MCF 10A (cell line): ENCODE results near the gene EPHA8. TPM values are rescaled to one million over a fixed set of nuclear protein-coding genes. Genes with fewer than 3 reads are reported as not detected.

Experiments used
- BruUV-seq: library from RNA; stranded (reverse); fragments of 400-500 nt; replicated peaks from 2 replicates; lab custom pipeline; 2021; lab: Mats Ljungman, UMichigan
- CTCF ChIA-PET: fragments of 300-600 bp; sonication (Branson Sonifier 250); formaldehyde crosslinking; extraction: SDS; loops from one replicate; lab custom pipeline; 2021; ENCODE audit warnings: antibody characterized with exemption, inconsistent platforms; lab: Yijun Ruan, JAX
- POLR2A ChIA-PET: fragments of 300-600, 350-650 bp; sonication (Branson Sonifier 250); formaldehyde crosslinking; extraction: SDS; loops from one replicate; lab custom pipeline; 2020; ENCODE audit warnings: antibody characterized with exemption, inconsistent platforms; lab: Yijun Ruan, JAX
- DNase-seq: peaks from one replicate; pipeline ENCODE4 v3.0.0-alpha.2; 2018; ENCODE audit not compliant: unreplicated experiment
- H3K27ac Mint-ChIP-seq: one replicate; pipeline ENCODE4 v1.8.0; 2022; ENCODE audit warnings: mild to moderate bottlenecking, low read depth, mixed read lengths; ENCODE audit not compliant: unreplicated experiment
- H3K27me3 Mint-ChIP-seq: one replicate; pipeline ENCODE4 v1.8.0; 2022; ENCODE audit warnings: mixed read lengths; ENCODE audit not compliant: insufficient read depth, unreplicated experiment
- H3K36me3 Mint-ChIP-seq: one replicate; pipeline ENCODE4 v1.8.0; 2022; ENCODE audit warnings: mild to moderate bottlenecking, moderate library complexity, mixed read lengths; ENCODE audit not compliant: insufficient read depth, unreplicated experiment
- H3K4me1 Mint-ChIP-seq: one replicate; pipeline ENCODE4 v1.8.0; 2022; ENCODE audit warnings: mixed read lengths; ENCODE audit not compliant: insufficient read depth, unreplicated experiment
- H3K4me3 Mint-ChIP-seq: one replicate; pipeline ENCODE4 v1.8.0; 2022; ENCODE audit warnings: mild to moderate bottlenecking, moderate library complexity, mixed read lengths; ENCODE audit not compliant: unreplicated experiment
- H3K9me3 Mint-ChIP-seq: one replicate; pipeline ENCODE4 v1.8.0; 2022; ENCODE audit warnings: mixed read lengths; ENCODE audit not compliant: unreplicated experiment
- intact Hi-C: fragments of 100-400 bp; cut with micrococcal nuclease; formaldehyde crosslinking; loops from 2 replicates; pipeline ENCODE4 v1.14.1; 2022
- total RNA-seq: library from RNA; stranded (reverse); gene quantifications from 2 replicates; pipeline ENCODE4 v1.2.3, GENCODE V29; 2022
- TF ChIP-seq, protein P1 (sequence below): fragments of 200-600 bp; IDR thresholded peaks from one replicate; pipeline ENCODE4 v1.8.0; 2022; ENCODE audit warnings: antibody characterized with exemption, mild to moderate bottlenecking; ENCODE audit not compliant: unreplicated experiment

EPHA8 gene
- total RNA-seq, 1 experiment from 2014 or later = not detected

DNA sequence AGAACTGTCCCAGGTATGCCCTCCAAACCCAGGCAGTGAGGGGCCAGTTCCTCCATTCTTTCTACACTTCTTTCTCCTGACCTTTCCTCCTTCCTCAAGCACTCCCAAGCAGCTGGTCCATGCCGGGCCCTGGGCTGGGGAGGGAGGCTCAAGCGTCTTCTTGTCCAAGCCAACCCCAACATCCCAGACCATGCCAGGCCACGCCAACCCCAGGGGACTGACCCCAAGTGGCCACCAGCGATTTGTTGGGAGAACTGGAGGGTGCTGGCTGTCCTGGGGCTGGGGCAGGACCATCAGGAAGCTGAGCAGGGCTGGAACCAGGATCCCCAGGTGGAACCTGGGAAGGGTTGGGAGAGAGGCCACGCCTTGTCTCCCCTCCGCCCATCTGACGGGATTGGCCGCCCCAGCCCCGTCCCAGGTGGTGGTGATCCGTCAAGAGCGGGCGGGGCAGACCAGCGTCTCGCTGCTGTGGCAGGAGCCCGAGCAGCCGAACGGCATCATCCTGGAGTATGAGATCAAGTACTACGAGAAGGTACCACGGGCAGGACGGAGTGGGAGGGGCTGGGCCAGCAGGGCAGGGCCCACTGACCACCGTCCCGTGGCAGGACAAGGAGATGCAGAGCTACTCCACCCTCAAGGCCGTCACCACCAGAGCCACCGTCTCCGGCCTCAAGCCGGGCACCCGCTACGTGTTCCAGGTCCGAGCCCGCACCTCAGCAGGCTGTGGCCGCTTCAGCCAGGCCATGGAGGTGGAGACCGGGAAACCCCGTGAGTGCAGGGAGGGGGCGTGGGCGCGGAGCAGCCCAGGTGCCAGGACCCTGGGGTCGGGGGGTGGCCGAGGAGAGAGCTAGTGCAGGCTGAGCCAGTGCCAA lies 29.9 kb downstream of the EPHA8 start:
- H3K27me3 Mint-ChIP-seq = peaks cover 52% of the 10 kb centered on the region
- ChIA-PET CTCF (no interaction called here), POLR2A (no interaction called here)
- DNase-seq = no peak
- intact Hi-C loops = no loop called here
- H3K4me3 Mint-ChIP-seq = no peak overlapping the region
- TF ChIP-seq, protein P1, sequence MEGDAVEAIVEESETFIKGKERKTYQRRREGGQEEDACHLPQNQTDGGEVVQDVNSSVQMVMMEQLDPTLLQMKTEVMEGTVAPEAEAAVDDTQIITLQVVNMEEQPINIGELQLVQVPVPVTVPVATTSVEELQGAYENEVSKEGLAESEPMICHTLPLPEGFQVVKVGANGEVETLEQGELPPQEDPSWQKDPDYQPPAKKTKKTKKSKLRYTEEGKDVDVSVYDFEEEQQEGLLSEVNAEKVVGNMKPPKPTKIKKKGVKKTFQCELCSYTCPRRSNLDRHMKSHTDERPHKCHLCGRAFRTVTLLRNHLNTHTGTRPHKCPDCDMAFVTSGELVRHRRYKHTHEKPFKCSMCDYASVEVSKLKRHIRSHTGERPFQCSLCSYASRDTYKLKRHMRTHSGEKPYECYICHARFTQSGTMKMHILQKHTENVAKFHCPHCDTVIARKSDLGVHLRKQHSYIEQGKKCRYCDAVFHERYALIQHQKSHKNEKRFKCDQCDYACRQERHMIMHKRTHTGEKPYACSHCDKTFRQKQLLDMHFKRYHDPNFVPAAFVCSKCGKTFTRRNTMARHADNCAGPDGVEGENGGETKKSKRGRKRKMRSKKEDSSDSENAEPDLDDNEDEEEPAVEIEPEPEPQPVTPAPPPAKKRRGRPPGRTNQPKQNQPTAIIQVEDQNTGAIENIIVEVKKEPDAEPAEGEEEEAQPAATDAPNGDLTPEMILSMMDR = no peak
- no TSS peak for BruUV-seq
- no peaks in the 10 kb centered on the region for H3K4me1 Mint-ChIP-seq
- H3K9me3 Mint-ChIP-seq = no peaks in the 10 kb centered on the region
- H3K27ac Mint-ChIP-seq = no peak overlapping the region
- H3K36me3 Mint-ChIP-seq = no peaks in the 10 kb centered on the region

DNA sequence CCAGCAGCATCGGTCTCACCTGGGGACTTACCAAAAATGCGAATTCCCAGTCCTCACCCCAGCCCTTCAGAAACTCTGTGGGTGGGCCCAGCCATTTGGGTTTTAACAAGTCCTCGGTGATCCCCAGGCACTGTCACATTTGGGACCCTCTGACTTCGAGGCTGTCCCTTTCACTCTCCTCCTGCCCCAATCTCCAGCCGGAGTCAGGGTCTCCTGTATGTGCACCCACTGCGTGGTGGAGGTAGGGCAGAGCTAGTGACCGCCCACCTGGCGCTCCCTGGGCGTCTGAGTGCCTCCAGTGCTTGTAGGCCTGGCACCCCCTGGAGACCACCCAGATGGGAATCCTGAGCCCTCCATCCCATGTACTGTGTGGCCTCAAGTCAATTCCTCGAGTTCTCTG lies 31.1 kb downstream of the EPHA8 start:
- TF ChIP-seq, protein P1 = no peak
- no TSS peak for BruUV-seq
- intact Hi-C loops = no loop called here
- H3K36me3 Mint-ChIP-seq = no peaks in the 10 kb centered on the region
- peaks cover 58% of the 10 kb centered on the region for H3K27me3 Mint-ChIP-seq
- CTCF ChIA-PET = no interaction called here
- no peak for DNase-seq
- H3K4me3 Mint-ChIP-seq = no peak overlapping the region
- no peak overlapping the region for H3K27ac Mint-ChIP-seq
- POLR2A ChIA-PET = no interaction called here
- H3K4me1 Mint-ChIP-seq = no peaks in the 10 kb centered on the region
- no peaks in the 10 kb centered on the region for H3K9me3 Mint-ChIP-seq

DNA sequence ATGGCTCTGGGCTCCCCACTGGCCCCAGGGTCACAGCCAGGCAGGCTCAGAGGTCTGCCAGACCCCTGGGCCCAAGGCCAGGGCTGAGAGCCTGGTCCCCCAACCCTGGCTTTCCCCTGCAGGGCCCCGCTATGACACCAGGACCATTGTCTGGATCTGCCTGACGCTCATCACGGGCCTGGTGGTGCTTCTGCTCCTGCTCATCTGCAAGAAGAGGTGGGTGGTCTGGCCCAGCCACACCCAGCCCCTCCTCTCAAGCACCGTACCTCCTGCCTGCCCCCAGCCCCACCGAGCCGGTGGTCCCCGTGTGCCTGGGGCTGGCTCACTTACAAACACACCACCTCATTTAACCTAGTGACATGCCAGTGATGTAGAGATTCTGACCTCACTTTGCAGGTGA lies 31.8 kb downstream of the EPHA8 start:
- Mint-ChIP-seq H3K27ac (no peak overlapping the region), H3K4me3 (no peak overlapping the region), H3K4me1 (no peaks in the 10 kb centered on the region), H3K9me3 (no peaks in the 10 kb centered on the region), H3K27me3 (peaks cover 60% of the 10 kb centered on the region), H3K36me3 (no peaks in the 10 kb centered on the region)
- no peak for DNase-seq
- no TSS peak for BruUV-seq
- ChIA-PET POLR2A (no interaction called here), CTCF (no interaction called here)
- TF ChIP-seq, protein P1 = no peak
- intact Hi-C loops = no loop called here

DNA sequence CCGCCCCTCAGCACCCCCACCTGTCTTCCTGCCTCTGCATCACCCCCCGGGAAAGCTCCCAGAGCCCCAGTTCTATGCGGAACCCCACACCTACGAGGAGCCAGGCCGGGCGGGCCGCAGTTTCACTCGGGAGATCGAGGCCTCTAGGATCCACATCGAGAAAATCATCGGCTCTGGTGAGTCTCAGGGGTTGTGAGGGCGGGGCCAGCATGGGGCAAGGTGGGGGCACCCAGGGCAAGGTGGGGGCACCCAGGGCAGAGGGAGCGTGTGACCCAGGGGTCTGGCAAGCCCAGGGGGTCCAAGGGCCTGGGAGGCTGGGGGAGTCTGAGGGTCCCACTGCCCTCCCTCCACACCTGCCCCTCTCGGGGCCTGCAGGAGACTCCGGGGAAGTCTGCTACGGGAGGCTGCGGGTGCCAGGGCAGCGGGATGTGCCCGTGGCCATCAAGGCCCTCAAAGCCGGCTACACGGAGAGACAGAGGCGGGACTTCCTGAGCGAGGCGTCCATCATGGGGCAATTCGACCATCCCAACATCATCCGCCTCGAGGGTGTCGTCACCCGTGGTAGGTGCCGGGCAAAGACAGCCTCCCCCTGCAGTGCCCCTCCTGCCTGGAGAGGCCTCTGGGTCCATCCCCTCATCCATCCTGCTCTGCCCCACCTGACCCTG lies 34.1 kb downstream of the EPHA8 start:
- no peak overlapping the region for H3K4me3 Mint-ChIP-seq
- H3K27me3 Mint-ChIP-seq = peaks cover 47% of the 10 kb centered on the region
- intact Hi-C loops = no loop called here
- CTCF ChIA-PET = no interaction called here
- POLR2A ChIA-PET = interaction anchor here (0.6 kb wide), 1 partner anchor 648 kb away, joined by 3 read pairs; no protein-coding TSS in a partner anchor
- TF ChIP-seq, protein P1 = no peak
- H3K36me3 Mint-ChIP-seq = no peaks in the 10 kb centered on the region
- no peaks in the 10 kb centered on the region for H3K9me3 Mint-ChIP-seq
- no peak overlapping the region for H3K27ac Mint-ChIP-seq
- no peak for DNase-seq
- no TSS peak for BruUV-seq
- H3K4me1 Mint-ChIP-seq = no peaks in the 10 kb centered on the region
